SK-N-SH treated with all-trans-retinoic acid at 6 μM for 48 hours (cell line): ENCODE data around the gene CSK.
"Not testable (repeated sequence)": the region's sequence is repeated elsewhere in the genome, so short reads cannot be mapped to it uniquely, and the experiment has no call there.

Source experiments
- ATAC-seq: fragments of 200-7000 bp; cut with Tn5 transposase; 3 replicates; pipeline ENCODE4 v1.9.1; 2020; ENCODE audit warnings: mild to moderate bottlenecking, moderate library complexity
- BACH2 ChIP-seq: fragments of 250-450 bp; sonication (Bioruptor Pico); IDR thresholded peaks from 2 replicates; pipeline ENCODE4 v1.9.0; 2021; ENCODE audit warnings: mild to moderate bottlenecking, borderline replicate concordance
- CREB5 ChIP-seq: fragments of 250-450 bp; sonication (Bioruptor Pico); IDR thresholded peaks from 2 replicates; pipeline ENCODE4 v1.5.1; 2020; ENCODE audit warnings: low read depth, mild to moderate bottlenecking, moderate library complexity
- CSRNP3 ChIP-seq: fragments of 250-450 bp; sonication (Bioruptor Pico); IDR thresholded peaks from 2 replicates; pipeline ENCODE4 v1.5.1; 2021; ENCODE audit warnings: mild to moderate bottlenecking, moderate library complexity
- GLIS3 ChIP-seq: fragments of 250-450 bp; sonication (Bioruptor Pico); IDR thresholded peaks from 2 replicates; pipeline ENCODE4 v1.5.0; 2020; ENCODE audit warnings: mild to moderate bottlenecking, moderate library complexity
- ISL1 ChIP-seq: fragments of 250-450 bp; sonication (Bioruptor Pico); IDR thresholded peaks from 2 replicates; pipeline ENCODE4 v2.1.2; 2022; ENCODE audit warnings: mild to moderate bottlenecking, moderate library complexity
- OSR1 ChIP-seq: fragments of 250-450 bp; sonication (Bioruptor Pico); IDR thresholded peaks from 2 replicates; pipeline ENCODE4 v1.8.0; 2022; ENCODE audit warnings: moderate library complexity, mild to moderate bottlenecking, inconsistent platforms
- POU6F1 ChIP-seq: fragments of 250-450 bp; sonication (Bioruptor Pico); IDR thresholded peaks from 2 replicates; pipeline ENCODE4 v1.8.0; 2021; ENCODE audit warnings: low read depth, mild to moderate bottlenecking, moderate library complexity, borderline replicate concordance
- PPARA ChIP-seq: fragments of 250-450 bp; sonication (Bioruptor Pico); IDR thresholded peaks from 2 replicates; pipeline ENCODE4 v1.5.0; 2020; ENCODE audit warnings: mild to moderate bottlenecking, borderline replicate concordance
- RARB ChIP-seq: fragments of 250-450 bp; sonication (Bioruptor Pico); IDR thresholded peaks from 2 replicates; pipeline ENCODE4 v1.8.0; 2021; ENCODE audit warnings: mild to moderate bottlenecking, moderate library complexity
- SNAI2 ChIP-seq: fragments of 250-450 bp; sonication (Bioruptor Pico); IDR thresholded peaks from 2 replicates; pipeline ENCODE4 v1.5.0; 2020; ENCODE audit warnings: mild to moderate bottlenecking, moderate library complexity
- TCF4 ChIP-seq: fragments of 250-450 bp; sonication (Bioruptor Pico); IDR thresholded peaks from 2 replicates; pipeline ENCODE4 v1.8.0; 2021; ENCODE audit warnings: mild to moderate bottlenecking, moderate library complexity, borderline replicate concordance
- TOX ChIP-seq: fragments of 250-450 bp; sonication (Bioruptor Pico); IDR thresholded peaks from 2 replicates; pipeline ENCODE4 v1.8.0; 2021; ENCODE audit warnings: mild to moderate bottlenecking, moderate library complexity, borderline replicate concordance
- TSHZ2 ChIP-seq: fragments of 250-450 bp; sonication (Bioruptor Pico); IDR thresholded peaks from 2 replicates; pipeline ENCODE4 v1.5.0; 2020; ENCODE audit warnings: mild to moderate bottlenecking, moderate library complexity
- ZC3H10 ChIP-seq: fragments of 250-450 bp; sonication (Bioruptor Pico); IDR thresholded peaks from 2 replicates; pipeline ENCODE4 v1.5.1; 2021; ENCODE audit warnings: mild to moderate bottlenecking, moderate library complexity
- ZFP3 ChIP-seq: fragments of 250-450 bp; sonication (Bioruptor Pico); IDR thresholded peaks from 2 replicates; pipeline ENCODE4 v1.5.0; 2020; ENCODE audit warnings: mild to moderate bottlenecking, moderate library complexity
- ZFP30 ChIP-seq: fragments of 450-650 bp; formaldehyde crosslinking; IDR thresholded peaks from 2 replicates; pipeline ENCODE4 v1.5.0; 2022; ENCODE audit warnings: mild to moderate bottlenecking, moderate library complexity
- ZNF565 ChIP-seq: fragments of 450-650 bp; formaldehyde crosslinking; conservative IDR thresholded peaks from 2 replicates; pipeline ENCODE4 v1.5.0; 2020; ENCODE audit warnings: low read depth, mild to moderate bottlenecking, moderate library complexity
- ZNF70 ChIP-seq: fragments of 450-650 bp; formaldehyde crosslinking; IDR thresholded peaks from 2 replicates; pipeline ENCODE4 v1.5.0; 2020; ENCODE audit warnings: mild to moderate bottlenecking, moderate library complexity
- ZNF8 ChIP-seq: fragments of 450-650 bp; formaldehyde crosslinking; IDR thresholded peaks from 2 replicates; pipeline ENCODE4 v1.5.0; 2020; ENCODE audit warnings: mild to moderate bottlenecking, moderate library complexity

Gene CSK

GRCh38 chr15:74785194-74786032 is 3.5 kb downstream of the CSK start (continued):
- TF ChIP-seq TCF4 (no peak), ZC3H10 (CRISPR knock-in tag) (no peak), SNAI2 (CRISPR knock-in tag) (no peak)

- not testable (repeated sequence) for ATAC-seq
Observed at GRCh38 chr15:74786081-74786480, 4.2 kb downstream of the CSK start.

- ATAC-seq, result no peak
- TF ChIP-seq TOX (no peak), ZC3H10 (CRISPR knock-in tag) (no peak), TSHZ2 (no peak), POU6F1 (no peak), BACH2 (CRISPR knock-in tag) (no peak), SNAI2 (CRISPR knock-in tag) (no peak), RARB (CRISPR knock-in tag) (no peak), GLIS3 (CRISPR knock-in tag) (no peak), ZNF565 (CRISPR knock-in tag) (no peak), OSR1 (CRISPR knock-in tag) (no peak), CREB5 (CRISPR knock-in tag) (no peak), ZNF8 (CRISPR knock-in tag) (no peak), ZFP30 (CRISPR knock-in tag) (no peak), ZFP3 (CRISPR knock-in tag) (no peak), ISL1 (CRISPR knock-in tag) (no peak), ZNF70 (CRISPR knock-in tag) (no peak), CSRNP3 (CRISPR knock-in tag) (no peak)
Observed at GRCh38 chr15:74786551-74787165, 4.8 kb downstream of the CSK start.

- peak; percentile 72 for ATAC-seq
- TF ChIP-seq ZFP3 (CRISPR knock-in tag), result no peak
- TF ChIP-seq GLIS3 (CRISPR knock-in tag), result no peak
- no peak for TF ChIP-seq PPARA (CRISPR knock-in tag)
- no peak for TF ChIP-seq POU6F1
Observed at GRCh38 chr15:74787251-74788041, 5.6 kb downstream of the CSK start.
